ENCODE data around the gene LRRC36.

GRCh38 chr16:67430504-67430976 lies 103.9 kb downstream of the LRRC36 start:
- TF ChIP-seq, protein P1, sequence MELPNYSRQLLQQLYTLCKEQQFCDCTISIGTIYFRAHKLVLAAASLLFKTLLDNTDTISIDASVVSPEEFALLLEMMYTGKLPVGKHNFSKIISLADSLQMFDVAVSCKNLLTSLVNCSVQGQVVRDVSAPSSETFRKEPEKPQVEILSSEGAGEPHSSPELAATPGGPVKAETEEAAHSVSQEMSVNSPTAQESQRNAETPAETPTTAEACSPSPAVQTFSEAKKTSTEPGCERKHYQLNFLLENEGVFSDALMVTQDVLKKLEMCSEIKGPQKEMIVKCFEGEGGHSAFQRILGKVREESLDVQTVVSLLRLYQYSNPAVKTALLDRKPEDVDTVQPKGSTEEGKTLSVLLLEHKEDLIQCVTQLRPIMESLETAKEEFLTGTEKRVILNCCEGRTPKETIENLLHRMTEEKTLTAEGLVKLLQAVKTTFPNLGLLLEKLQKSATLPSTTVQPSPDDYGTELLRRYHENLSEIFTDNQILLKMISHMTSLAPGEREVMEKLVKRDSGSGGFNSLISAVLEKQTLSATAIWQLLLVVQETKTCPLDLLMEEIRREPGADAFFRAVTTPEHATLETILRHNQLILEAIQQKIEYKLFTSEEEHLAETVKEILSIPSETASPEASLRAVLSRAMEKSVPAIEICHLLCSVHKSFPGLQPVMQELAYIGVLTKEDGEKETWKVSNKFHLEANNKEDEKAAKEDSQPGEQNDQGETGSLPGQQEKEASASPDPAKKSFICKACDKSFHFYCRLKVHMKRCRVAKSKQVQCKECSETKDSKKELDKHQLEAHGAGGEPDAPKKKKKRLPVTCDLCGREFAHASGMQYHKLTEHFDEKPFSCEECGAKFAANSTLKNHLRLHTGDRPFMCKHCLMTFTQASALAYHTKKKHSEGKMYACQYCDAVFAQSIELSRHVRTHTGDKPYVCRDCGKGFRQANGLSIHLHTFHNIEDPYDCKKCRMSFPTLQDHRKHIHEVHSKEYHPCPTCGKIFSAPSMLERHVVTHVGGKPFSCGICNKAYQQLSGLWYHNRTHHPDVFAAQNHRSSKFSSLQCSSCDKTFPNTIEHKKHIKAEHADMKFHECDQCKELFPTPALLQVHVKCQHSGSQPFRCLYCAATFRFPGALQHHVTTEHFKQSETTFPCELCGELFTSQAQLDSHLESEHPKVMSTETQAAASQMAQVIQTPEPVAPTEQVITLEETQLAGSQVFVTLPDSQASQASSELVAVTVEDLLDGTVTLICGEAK (IDR thresholded peaks at IDR 0.05), result no peak
- TF ChIP-seq, protein P1 (CRISPR knock-in tag; IDR thresholded peaks at IDR 0.05), result no peak
- no peak for TF ChIP-seq CTCF (IDR thresholded peaks at IDR 0.05 in 2 of 3, conservative IDR thresholded peaks at IDR 0.05 in 1 of 3; ENCODE audit: insufficient read depth in 2 of 3, low read depth in 1 of 3, low read length in 3 of 3)
- TF ChIP-seq GATAD2A (IDR thresholded peaks at IDR 0.05), result no peak
- no peak for TF ChIP-seq ARNT (IDR thresholded peaks at IDR 0.05)
- no peak for TF ChIP-seq POLR2AphosphoS5 (IDR thresholded peaks at IDR 0.05; ENCODE audit: control insufficient read depth, insufficient read depth, low read depth, low read length)
- no peak for TF ChIP-seq ZNF143 (CRISPR knock-in tag; IDR thresholded peaks at IDR 0.05)
- TF ChIP-seq ESRRB (CRISPR knock-in tag; IDR thresholded peaks at IDR 0.05; ENCODE audit: borderline replicate concordance), result no peak
- TF ChIP-seq ETV6 (IDR thresholded peaks at IDR 0.05; ENCODE audit: borderline replicate concordance in 1 of 2, low read depth in 2 of 2, low read length in 1 of 2), result no peak
- no peak for TF ChIP-seq ETV6 (CRISPR knock-in tag; IDR thresholded peaks at IDR 0.05; ENCODE audit: borderline replicate concordance)

All from K562 (cell line).